Left forelimb (tissue), 1 donor: ENCODE data around the gene GAK.
"Not testable (repeated sequence)": the region's sequence is repeated elsewhere in the genome, so short reads cannot be mapped to it uniquely, and the experiment has no call there.

Source experiments
- DNase-seq: peaks from one replicate; pipeline ENCODE4 v3.0.0-alpha.2; 2018; ENCODE audit warnings: low spot score

GAK gene

GRCh38 chr4:813900-814299 lies 118.2 kb downstream of the GAK start:
- no peak for DNase-seq

- DNase-seq, result peak; percentile 30
Measured at GRCh38 chr4:808860-809570, 123.1 kb downstream of the GAK start.

GRCh38 chr4:807792-808191 lies 124.3 kb downstream of the GAK start:
- no peak for DNase-seq

- DNase-seq, result not testable (repeated sequence)
Measured at GRCh38 chr4:806979-807378, 125.1 kb downstream of the GAK start.

- DNase-seq, result peak; percentile 42
Measured at GRCh38 chr4:804804-805203, 127.3 kb downstream of the GAK start.

GRCh38 chr4:803884-804283 lies 128.2 kb downstream of the GAK start:
- DNase-seq, result no peak

- no peak for DNase-seq
Measured at GRCh38 chr4:801436-802124, 130.5 kb downstream of the GAK start.
